CD4-positive, alpha-beta T cell (primary cell): ENCODE measurements around the gene EXOG. TPM values are rescaled to one million over a fixed set of nuclear protein-coding genes. Genes with fewer than 3 reads are reported as not detected.

ENCODE experiments used
- ATAC-seq: fragments of 200-7000 bp; cut with Tn5 transposase; one replicate; pipeline ENCODE4 v1.10.0; 2022; ENCODE audit warnings: mild to moderate bottlenecking; ENCODE audit not compliant: poor library complexity
- CTCF ChIA-PET: fragments of 350-600 bp; sonication (Branson Sonifier 250); formaldehyde crosslinking; loops from one replicate; lab custom pipeline; 2021; ENCODE audit warnings: antibody characterized with exemption, inconsistent platforms; lab: Charles Lee
- POLR2A ChIA-PET: fragments of 350-600 bp; sonication (Branson Sonifier 250); formaldehyde crosslinking; loops from one replicate; lab custom pipeline; 2021; ENCODE audit warnings: antibody characterized with exemption, inconsistent platforms; lab: Charles Lee
- DNase-seq, 14 experiments: peaks; one replicate each; pipeline ENCODE4 v3.0.0-alpha.2; 2013 to 2020; ENCODE audit warnings: mixed read lengths in 2 of 14
- H3K27ac ChIP-seq, 2 donors: one replicate each; pipeline versions ENCODE4 v1.5.1 to v1.7.0; 2013; ENCODE audit warnings: low read length in 2 of 2, low read depth in 1 of 2, mild to moderate bottlenecking in 1 of 2
- H3K27me3 ChIP-seq, 2 experiments: 1 replicate in 1 of 2; 2 replicates in 1 of 2; pipeline versions ENCODE4 v1.6.1 to v1.7.0; 2013; ENCODE audit warnings: low read length in 2 of 2, control low read depth in 1 of 2, mild to moderate bottlenecking in 1 of 2, moderate library complexity in 1 of 2; ENCODE audit not compliant: insufficient read depth in 2 of 2, control insufficient read depth in 1 of 2
- H3K36me3 ChIP-seq: one replicate; pipeline ENCODE4 v1.6.1; 2013; ENCODE audit warnings: low read length, control low read depth; ENCODE audit not compliant: insufficient read depth
- H3K4me1 ChIP-seq: one replicate; pipeline ENCODE4 v1.6.1; 2013; ENCODE audit warnings: low read length, control low read depth; ENCODE audit not compliant: insufficient read depth
- H3K4me3 ChIP-seq: one replicate; pipeline ENCODE4 v1.5.1; 2013; ENCODE audit warnings: mild to moderate bottlenecking, low read length, moderate library complexity
- H3K9me3 ChIP-seq, 2 experiments: 1 replicate in 1 of 2; 2 replicates in 1 of 2; pipeline versions ENCODE4 v1.6.1 to v1.7.0; 2013; ENCODE audit warnings: low read length in 2 of 2, mild to moderate bottlenecking in 2 of 2, control low read depth in 1 of 2, moderate library complexity in 1 of 2; ENCODE audit not compliant: control insufficient read depth in 1 of 2, insufficient read depth in 1 of 2
- H3K27ac Mint-ChIP-seq: one replicate; pipeline ENCODE4 v1.8.0; 2020; ENCODE audit warnings: mixed read lengths
- H3K27me3 Mint-ChIP-seq: one replicate; pipeline ENCODE4 v1.8.0; 2021; ENCODE audit warnings: mixed read lengths
- H3K36me3 Mint-ChIP-seq: one replicate; pipeline ENCODE4 v1.8.0; 2021; ENCODE audit warnings: low read depth, mixed read lengths
- H3K4me1 Mint-ChIP-seq: one replicate; pipeline ENCODE4 v1.8.0; 2021; ENCODE audit warnings: low read depth, mixed read lengths
- H3K4me3 Mint-ChIP-seq: one replicate; pipeline ENCODE4 v1.8.0; 2020; ENCODE audit warnings: mild to moderate bottlenecking, mixed read lengths
- H3K9me3 Mint-ChIP-seq: one replicate; pipeline ENCODE4 v1.8.0; 2020; ENCODE audit warnings: mixed read lengths
- CTCF ChIP-seq: fragments of 200-600 bp; IDR thresholded peaks from one replicate; pipeline ENCODE4 v1.8.0; 2022; ENCODE audit warnings: antibody characterized with exemption, mild to moderate bottlenecking
- intact Hi-C, 2 experiments: fragments of 100-400 bp; cut with DNase I in 1 of 2; cut with micrococcal nuclease in 1 of 2; formaldehyde crosslinking; loops; one replicate each; pipeline versions ENCODE4 v1.15.1 to v1.9.0; 2023 to 2025; cut with DNase I, micrococcal nuclease
- total RNA-seq, 174 experiments: library from RNA in 2 of 174; stranded (reverse) in 2 of 174; gene quantifications; one replicate each; pipeline ENCODE4 v1.2.3 and lab custom pipeline; 2021 to 2026

The EXOG gene
- total RNA-seq, 2 experiments from 2014 or later = 13.7 to 16.0 TPM

GRCh38 chr3:38542401-38543298 is 46.5 kb downstream of the EXOG start:
- no peak overlapping the region for H3K27ac ChIP-seq
- Mint-ChIP-seq H3K4me1 (no peaks in the 10 kb centered on the region), H3K9me3 (no peaks in the 10 kb centered on the region), H3K27me3 (no peaks in the 10 kb centered on the region), H3K27ac (no peak overlapping the region), H3K4me3 (no peak overlapping the region), H3K36me3 (peaks cover 11% of the 10 kb centered on the region)
- ChIA-PET POLR2A (no interaction called here), CTCF (no interaction called here)
- no peaks in the 10 kb centered on the region for H3K9me3 ChIP-seq
- H3K36me3 ChIP-seq = no peaks in the 10 kb centered on the region
- no peaks in the 10 kb centered on the region for H3K4me1 ChIP-seq
- TF ChIP-seq CTCF = no peak
- H3K4me3 ChIP-seq = no peak overlapping the region
- intact Hi-C loops = loop anchor here in 1 of 2 experiments (5.0 kb wide), 1 partner anchor 95 kb away; no protein-coding TSS in a partner anchor
- ATAC-seq (no peak), DNase-seq (no peak)
- no peaks in the 10 kb centered on the region for H3K27me3 ChIP-seq

- no peak for TF ChIP-seq CTCF
- no peaks in the 10 kb centered on the region for H3K4me1 Mint-ChIP-seq
- H3K4me1 ChIP-seq = no peaks in the 10 kb centered on the region
- no peaks in the 10 kb centered on the region for H3K36me3 ChIP-seq
- ATAC-seq (no peak), DNase-seq (no peak)
- H3K4me3 ChIP-seq = no peak overlapping the region
- intact Hi-C loops = loop anchor here in 1 of 2 experiments (5.0 kb wide), 1 partner anchor 94 kb away; no protein-coding TSS in a partner anchor
- POLR2A ChIA-PET = no interaction called here
- H3K4me3 Mint-ChIP-seq = no peak overlapping the region
- CTCF ChIA-PET = no interaction called here
- H3K9me3 ChIP-seq = no peaks in the 10 kb centered on the region
- H3K27me3 Mint-ChIP-seq = no peaks in the 10 kb centered on the region
- no peak overlapping the region for H3K27ac ChIP-seq
- peaks cover 6% of the 10 kb centered on the region for H3K36me3 Mint-ChIP-seq
- H3K27ac Mint-ChIP-seq = no peak overlapping the region
- H3K27me3 ChIP-seq = no peaks in the 10 kb centered on the region
- no peaks in the 10 kb centered on the region for H3K9me3 Mint-ChIP-seq
These were observed 47.4 kb downstream of the EXOG start for GRCh38 chr3:38543586-38543985.

GRCh38 chr3:38544926-38545325 is 48.8 kb downstream of the EXOG start:
- Mint-ChIP-seq H3K4me1 (no peaks in the 10 kb centered on the region), H3K9me3 (no peaks in the 10 kb centered on the region), H3K36me3 (no peaks in the 10 kb centered on the region), H3K27ac (no peak overlapping the region), H3K4me3 (no peak overlapping the region), H3K27me3 (no peaks in the 10 kb centered on the region)
- ChIA-PET CTCF (no interaction called here), POLR2A (no interaction called here)
- intact Hi-C loops = loop anchor here in 1 of 2 experiments (5.0 kb wide), 1 partner anchor 92 kb away; no protein-coding TSS in a partner anchor
- no peak for TF ChIP-seq CTCF
- DNase-seq (no peak), ATAC-seq (no peak)
- Histone ChIP-seq H3K4me1 (no peaks in the 10 kb centered on the region), H3K27me3 (no peaks in the 10 kb centered on the region), H3K27ac (no peak overlapping the region), H3K36me3 (no peaks in the 10 kb centered on the region), H3K9me3 (no peaks in the 10 kb centered on the region), H3K4me3 (no peak overlapping the region)
